Non-pigmented ciliary epithelial cell (primary cell): ENCODE measurements around the gene SMC2.

ENCODE experiments used
- DNase-seq: peaks from one replicate; pipeline ENCODE4 v3.0.0-alpha.2; 2010; ENCODE audit warnings: low read depth

SMC2 gene

GRCh38 chr9:104107799-104108198 lies 13.7 kb downstream of the SMC2 start:
- no peak for DNase-seq

GRCh38 chr9:104108315-104108714 lies 14.2 kb downstream of the SMC2 start:
- DNase-seq, result no peak

- DNase-seq, result no peak
Measured at GRCh38 chr9:104110509-104110908, 16.4 kb downstream of the SMC2 start.

GRCh38 chr9:104118916-104119315 lies 24.8 kb downstream of the SMC2 start:
- DNase-seq, result no peak

- no peak for DNase-seq
Measured at GRCh38 chr9:104121022-104121421, 26.9 kb downstream of the SMC2 start.

- DNase-seq, result no peak
Measured at GRCh38 chr9:104138243-104138868, 44.2 kb downstream of the SMC2 start.

- no peak for DNase-seq
Measured at GRCh38 chr9:104142799-104143549, 48.9 kb downstream of the SMC2 start.

- DNase-seq, result no peak
Measured at GRCh38 chr9:104143550-104143910, 49.4 kb downstream of the SMC2 start.

GRCh38 chr9:104144336-104144735 lies 50.2 kb downstream of the SMC2 start:
- no peak for DNase-seq

GRCh38 chr9:104173067-104173466 lies 79.0 kb downstream of the SMC2 start:
- DNase-seq, result no peak

- DNase-seq, result no peak
Measured at GRCh38 chr9:104177003-104177611, 83.0 kb downstream of the SMC2 start.

- no peak for DNase-seq
Measured at GRCh38 chr9:104177676-104178075, 83.6 kb downstream of the SMC2 start.
